Measurements from ENCODE around the gene AGXT2.
"Not testable (repeated sequence)": the region's sequence is repeated elsewhere in the genome, so short reads cannot be mapped to it uniquely, and the experiment has no call there.

Gene AGXT2

DNA sequence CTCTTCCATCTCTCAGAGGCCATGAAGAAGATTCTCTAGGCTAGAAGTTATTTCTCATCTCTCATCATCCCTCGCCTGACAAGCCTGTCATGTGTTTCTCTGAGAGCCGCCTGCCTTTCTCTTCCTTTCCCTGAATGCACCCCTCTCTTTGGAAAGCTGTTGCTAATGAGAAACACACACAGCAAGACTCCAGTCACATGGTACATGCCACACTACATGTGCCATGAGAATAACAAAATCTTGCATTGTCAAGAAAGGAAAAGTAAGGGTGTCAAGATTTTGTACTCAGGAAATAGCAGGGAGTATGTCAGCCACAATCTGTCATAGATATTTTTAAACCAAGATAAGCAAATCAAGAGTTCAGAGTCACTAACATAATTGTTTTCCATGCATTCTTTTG, 8.9 kb downstream of the AGXT2 start:
- Histone ChIP-seq H3K9me3 (ENCODE audit: control insufficient read depth, insufficient read depth, low read length) (no peaks in the 10 kb centered on the region), H3K4me2 (ENCODE audit: low read length) (no peak overlapping the region), H3K27me3 (ENCODE audit: control insufficient read depth, low read length) (no peaks in the 10 kb centered on the region; the same call in 1 of the 2 replicates), H4K20me1 (ENCODE audit: control insufficient read depth, insufficient read depth, low read depth, low read length) (no peaks in the 10 kb centered on the region), H3K4me3 (ENCODE audit: low read length) (no peak overlapping the region), H3K79me2 (ENCODE audit: control insufficient read depth, low read length) (no peaks in the 10 kb centered on the region), H3K9me2 (replicated peaks; ENCODE audit: control insufficient read depth, low read length) (no peaks in the 10 kb centered on the region), H3F3A (ENCODE audit: control insufficient read depth, insufficient read depth) (no peaks in the 10 kb centered on the region), H3K27ac (ENCODE audit: low read depth, low read length) (no peak overlapping the region), H3K4me1 (ENCODE audit: control insufficient read depth, low read length) (no peaks in the 10 kb centered on the region), H3K36me3 (ENCODE audit: control insufficient read depth, low read length) (no peaks in the 10 kb centered on the region)
- TF ChIP-seq, protein P1, sequence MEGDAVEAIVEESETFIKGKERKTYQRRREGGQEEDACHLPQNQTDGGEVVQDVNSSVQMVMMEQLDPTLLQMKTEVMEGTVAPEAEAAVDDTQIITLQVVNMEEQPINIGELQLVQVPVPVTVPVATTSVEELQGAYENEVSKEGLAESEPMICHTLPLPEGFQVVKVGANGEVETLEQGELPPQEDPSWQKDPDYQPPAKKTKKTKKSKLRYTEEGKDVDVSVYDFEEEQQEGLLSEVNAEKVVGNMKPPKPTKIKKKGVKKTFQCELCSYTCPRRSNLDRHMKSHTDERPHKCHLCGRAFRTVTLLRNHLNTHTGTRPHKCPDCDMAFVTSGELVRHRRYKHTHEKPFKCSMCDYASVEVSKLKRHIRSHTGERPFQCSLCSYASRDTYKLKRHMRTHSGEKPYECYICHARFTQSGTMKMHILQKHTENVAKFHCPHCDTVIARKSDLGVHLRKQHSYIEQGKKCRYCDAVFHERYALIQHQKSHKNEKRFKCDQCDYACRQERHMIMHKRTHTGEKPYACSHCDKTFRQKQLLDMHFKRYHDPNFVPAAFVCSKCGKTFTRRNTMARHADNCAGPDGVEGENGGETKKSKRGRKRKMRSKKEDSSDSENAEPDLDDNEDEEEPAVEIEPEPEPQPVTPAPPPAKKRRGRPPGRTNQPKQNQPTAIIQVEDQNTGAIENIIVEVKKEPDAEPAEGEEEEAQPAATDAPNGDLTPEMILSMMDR (IDR thresholded peaks at IDR 0.05; ENCODE audit: low read depth, low read length, poor library complexity, severe bottlenecking): no peak
- no peak for TF ChIP-seq EZH2phosphoT487 (IDR thresholded peaks at IDR 0.05; ENCODE audit: borderline replicate concordance, low read length)

DNA sequence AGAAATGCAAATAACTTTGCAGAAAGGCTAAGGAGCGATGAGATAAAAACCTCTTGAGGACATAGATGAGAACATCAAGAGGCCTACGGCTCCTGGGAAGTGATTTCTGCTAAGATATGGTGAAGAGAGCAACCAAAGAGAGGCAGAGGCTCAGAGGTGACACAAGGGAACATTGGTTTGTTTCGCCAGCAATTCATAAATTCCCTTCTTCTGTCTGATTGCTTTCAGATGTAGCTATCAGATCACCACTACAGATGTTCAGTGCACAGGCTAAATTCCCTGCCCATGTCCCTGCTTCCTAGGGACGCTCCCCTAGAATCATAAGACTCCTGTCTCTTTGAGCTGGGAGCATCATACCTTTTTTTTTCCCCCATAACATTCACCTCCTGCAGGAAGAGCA, 11.2 kb downstream of the AGXT2 start:
- no peaks in the 10 kb centered on the region for H3K79me2 ChIP-seq (ENCODE audit: control insufficient read depth, low read length)
- no peak overlapping the region for H3K4me3 ChIP-seq (ENCODE audit: low read length)
- no peaks in the 10 kb centered on the region for H3F3A ChIP-seq (ENCODE audit: control insufficient read depth, insufficient read depth)
- no peaks in the 10 kb centered on the region for H3K36me3 ChIP-seq (ENCODE audit: control insufficient read depth, low read length)
- no peaks in the 10 kb centered on the region for H3K9me2 ChIP-seq (replicated peaks; ENCODE audit: control insufficient read depth, low read length)
- no peaks in the 10 kb centered on the region for H3K9me3 ChIP-seq (ENCODE audit: control insufficient read depth, insufficient read depth, low read length)
- TF ChIP-seq, protein P1 (IDR thresholded peaks at IDR 0.05; ENCODE audit: low read depth, low read length, poor library complexity, severe bottlenecking): no peak
- TF ChIP-seq EZH2phosphoT487 (IDR thresholded peaks at IDR 0.05; ENCODE audit: borderline replicate concordance, low read length): no peak
- no peaks in the 10 kb centered on the region; the same call in 1 of the 2 replicates for H3K27me3 ChIP-seq (ENCODE audit: control insufficient read depth, low read length)
- no peak overlapping the region for H3K4me2 ChIP-seq (ENCODE audit: low read length)
- H3K4me1 ChIP-seq (ENCODE audit: control insufficient read depth, low read length): no peaks in the 10 kb centered on the region
- no peaks in the 10 kb centered on the region for H4K20me1 ChIP-seq (ENCODE audit: control insufficient read depth, insufficient read depth, low read depth, low read length)
- no peak overlapping the region for H3K27ac ChIP-seq (ENCODE audit: low read depth, low read length)

DNA sequence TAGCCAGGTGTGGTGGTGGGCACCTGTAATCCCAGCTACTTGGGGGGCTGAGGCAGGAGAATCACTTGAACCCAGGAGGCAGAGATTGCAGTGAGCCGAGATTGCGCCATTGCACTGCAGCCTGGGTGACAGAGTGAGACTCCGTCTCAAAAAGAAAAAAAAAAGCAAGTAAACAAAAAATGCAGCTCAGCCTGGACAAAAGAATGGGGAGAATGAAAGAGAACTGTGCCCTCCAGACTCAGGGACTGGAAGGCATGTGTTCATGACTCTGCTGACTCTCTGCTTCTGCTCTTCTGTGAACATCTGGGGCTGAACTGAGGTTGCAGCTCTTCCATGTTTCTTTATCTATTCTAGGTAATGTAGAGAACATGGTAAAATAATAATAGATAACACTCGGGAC, 11.8 kb downstream of the AGXT2 start:
- H3K4me3 ChIP-seq (ENCODE audit: low read length); H3K9me2 ChIP-seq (replicated peaks; ENCODE audit: control insufficient read depth, low read length); H3K36me3 ChIP-seq (ENCODE audit: control insufficient read depth, low read length); H3K4me2 ChIP-seq (ENCODE audit: low read length); H3K9me3 ChIP-seq (ENCODE audit: control insufficient read depth, insufficient read depth, low read length); H3K27ac ChIP-seq (ENCODE audit: low read depth, low read length); H3F3A ChIP-seq (ENCODE audit: control insufficient read depth, insufficient read depth); H3K4me1 ChIP-seq (ENCODE audit: control insufficient read depth, low read length); H4K20me1 ChIP-seq (ENCODE audit: control insufficient read depth, insufficient read depth, low read depth, low read length); H3K79me2 ChIP-seq (ENCODE audit: control insufficient read depth, low read length); H3K27me3 ChIP-seq (ENCODE audit: control insufficient read depth, low read length): not testable (repeated sequence)

DNA sequence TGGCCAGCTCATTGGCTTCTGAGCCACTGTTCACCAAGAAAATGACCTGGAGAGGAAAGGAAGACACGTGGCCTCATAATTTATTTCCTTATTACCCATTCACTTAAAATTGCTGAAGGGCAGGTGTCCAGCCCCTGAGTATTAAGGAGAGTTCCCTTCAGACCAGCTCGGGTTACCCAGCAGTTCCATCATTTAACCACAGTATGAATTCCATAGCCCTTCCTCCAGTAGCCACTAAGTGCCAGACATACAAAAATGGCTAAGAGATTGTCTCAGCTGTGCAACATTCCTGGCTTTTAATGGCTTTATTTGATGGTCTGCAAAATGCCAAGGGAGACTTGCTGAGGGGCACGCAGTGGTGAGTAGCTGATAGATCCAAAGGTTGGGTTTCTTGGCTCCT, 12.5 kb downstream of the AGXT2 start:
- Histone ChIP-seq H3K27me3 (ENCODE audit: control insufficient read depth, low read length) (no peaks in the 10 kb centered on the region; the same call in 1 of the 2 replicates), H3K79me2 (ENCODE audit: control insufficient read depth, low read length) (no peaks in the 10 kb centered on the region), H3K4me3 (ENCODE audit: low read length) (no peak overlapping the region), H3K4me1 (ENCODE audit: control insufficient read depth, low read length) (no peaks in the 10 kb centered on the region), H4K20me1 (ENCODE audit: control insufficient read depth, insufficient read depth, low read depth, low read length) (no peaks in the 10 kb centered on the region), H3K9me2 (replicated peaks; ENCODE audit: control insufficient read depth, low read length) (no peaks in the 10 kb centered on the region), H3K36me3 (ENCODE audit: control insufficient read depth, low read length) (no peaks in the 10 kb centered on the region), H3F3A (ENCODE audit: control insufficient read depth, insufficient read depth) (no peaks in the 10 kb centered on the region), H3K4me2 (ENCODE audit: low read length) (no peak overlapping the region), H3K27ac (ENCODE audit: low read depth, low read length) (no peak overlapping the region), H3K9me3 (ENCODE audit: control insufficient read depth, insufficient read depth, low read length) (no peaks in the 10 kb centered on the region)
- TF ChIP-seq EZH2phosphoT487 (IDR thresholded peaks at IDR 0.05; ENCODE audit: borderline replicate concordance, low read length): no peak
- TF ChIP-seq, protein P1 (IDR thresholded peaks at IDR 0.05; ENCODE audit: low read depth, low read length, poor library complexity, severe bottlenecking): no peak
